ENCODE measurements around the gene RHOB.
"Not testable (repeated sequence)": the region's sequence is repeated elsewhere in the genome, so short reads cannot be mapped to it uniquely, and the experiment has no call there.

RHOB gene

DNA sequence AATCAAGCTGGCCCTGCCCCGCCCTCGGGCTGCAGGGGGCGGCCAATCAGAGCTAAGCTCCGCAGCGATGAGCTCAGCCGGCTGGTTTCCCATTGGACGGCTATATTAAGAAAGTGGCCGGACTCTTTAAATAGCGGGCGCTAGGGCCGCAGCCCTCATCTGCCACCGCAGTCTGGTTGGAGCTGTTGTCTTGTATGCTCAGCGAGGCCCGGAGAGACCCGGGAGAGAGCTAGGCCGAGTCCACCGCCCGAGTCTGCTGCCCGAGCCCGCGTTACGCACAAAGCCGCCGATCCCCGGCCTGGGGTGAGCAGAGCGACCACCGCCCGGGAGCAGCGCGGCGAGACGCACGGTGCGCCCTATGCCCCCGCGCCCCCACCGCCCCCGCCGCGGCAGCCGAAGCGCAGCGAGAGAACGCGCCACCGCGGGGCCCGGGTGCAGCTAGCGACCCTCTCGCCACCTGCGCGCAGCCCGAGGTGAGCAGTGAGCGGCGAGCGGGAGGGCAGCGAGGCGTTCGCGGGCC lies at the start of gene RHOB:
Gene RHOB (plus strand): TSS at position 158 of the 520 bp plus-strand sequence. CDS start 392 bp downstream, outside the sequence.
- DNase-seq (ENCODE audit: low read depth in 2 of 2), result peak; percentile 98

DNA sequence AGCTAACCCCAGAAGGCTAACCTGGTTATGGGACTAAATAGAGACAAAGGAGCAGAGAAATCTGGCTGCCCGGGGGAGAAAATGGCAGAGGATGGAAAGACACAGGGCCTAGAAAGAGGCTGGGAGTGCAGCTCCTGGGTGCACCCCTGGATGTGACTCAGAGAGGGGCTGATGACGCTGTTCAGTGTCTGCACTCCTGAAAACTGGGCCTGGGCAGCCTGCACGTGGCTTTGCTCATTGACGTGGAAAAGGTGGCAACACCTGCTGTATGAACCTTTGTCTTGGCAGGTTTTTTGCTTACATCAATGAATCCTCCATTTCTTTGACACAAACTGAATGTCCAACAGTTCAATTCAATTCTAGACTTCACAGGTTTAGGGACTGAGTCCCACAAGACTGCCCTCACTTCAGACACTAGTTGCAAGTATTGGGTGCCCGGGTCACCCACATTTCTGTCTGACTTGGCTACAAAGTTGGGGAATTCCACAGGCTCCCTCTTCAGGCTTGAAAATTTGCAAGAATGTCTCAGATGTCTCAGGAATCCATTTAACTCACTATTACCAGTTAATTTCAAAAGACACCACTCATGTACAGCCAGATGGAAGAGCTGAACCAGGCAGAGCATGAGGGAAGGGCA lies 48.9 kb upstream of the RHOB start:
- no peak for DNase-seq (ENCODE audit: low read depth in 2 of 2)

DNA sequence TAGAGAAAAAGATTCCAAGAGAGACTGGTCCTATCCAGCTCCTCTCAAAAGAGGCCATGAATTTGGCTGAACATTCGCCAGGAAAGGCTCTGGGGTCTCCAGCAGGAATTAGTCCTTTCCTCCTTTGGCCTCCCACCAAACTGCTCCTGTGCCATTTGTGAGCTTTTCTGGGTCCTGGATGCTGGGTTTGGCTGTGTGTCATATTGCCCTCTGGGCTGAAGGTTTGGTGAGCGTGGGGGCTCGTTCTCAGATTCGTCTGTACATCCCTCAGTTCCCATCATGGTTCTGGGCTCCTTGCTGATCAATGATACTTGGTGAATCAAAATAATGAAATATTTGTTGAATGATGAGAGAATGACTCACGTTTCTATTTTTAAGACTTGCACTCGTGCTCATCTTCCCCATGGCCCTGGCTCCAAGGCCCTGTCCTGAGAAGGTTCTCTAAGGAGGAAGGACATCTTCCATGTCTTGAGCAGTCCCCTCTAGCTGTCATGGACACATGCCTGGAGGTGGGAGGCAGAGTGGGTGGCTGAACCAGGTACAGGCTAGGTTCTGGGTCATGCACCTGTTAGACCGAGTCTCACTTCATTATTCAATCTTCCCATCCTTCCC lies 47.8 kb upstream of the RHOB start:
- DNase-seq (ENCODE audit: low read depth in 2 of 2), result no peak

DNA sequence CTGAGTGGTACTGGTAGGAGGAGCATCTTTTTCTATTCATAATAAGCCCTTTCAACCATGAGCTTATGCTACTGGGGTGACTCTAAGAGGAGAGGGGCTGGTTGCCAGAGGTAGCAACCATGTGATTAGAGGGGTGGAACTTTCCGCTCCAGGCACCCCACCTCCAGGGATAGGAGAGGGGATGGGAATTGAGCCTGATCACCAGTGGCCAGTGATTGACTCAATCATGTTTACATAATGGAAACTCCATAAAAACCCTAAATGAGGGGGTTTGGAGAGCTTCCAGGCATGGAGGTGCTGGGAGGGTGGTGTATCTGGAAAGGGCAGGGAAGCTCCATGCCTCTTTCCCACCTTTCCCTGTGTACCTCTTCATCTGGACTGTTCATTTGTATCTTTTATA lies 46.6 kb upstream of the RHOB start:
- DNase-seq (ENCODE audit: low read depth in 2 of 2), result no peak

DNA sequence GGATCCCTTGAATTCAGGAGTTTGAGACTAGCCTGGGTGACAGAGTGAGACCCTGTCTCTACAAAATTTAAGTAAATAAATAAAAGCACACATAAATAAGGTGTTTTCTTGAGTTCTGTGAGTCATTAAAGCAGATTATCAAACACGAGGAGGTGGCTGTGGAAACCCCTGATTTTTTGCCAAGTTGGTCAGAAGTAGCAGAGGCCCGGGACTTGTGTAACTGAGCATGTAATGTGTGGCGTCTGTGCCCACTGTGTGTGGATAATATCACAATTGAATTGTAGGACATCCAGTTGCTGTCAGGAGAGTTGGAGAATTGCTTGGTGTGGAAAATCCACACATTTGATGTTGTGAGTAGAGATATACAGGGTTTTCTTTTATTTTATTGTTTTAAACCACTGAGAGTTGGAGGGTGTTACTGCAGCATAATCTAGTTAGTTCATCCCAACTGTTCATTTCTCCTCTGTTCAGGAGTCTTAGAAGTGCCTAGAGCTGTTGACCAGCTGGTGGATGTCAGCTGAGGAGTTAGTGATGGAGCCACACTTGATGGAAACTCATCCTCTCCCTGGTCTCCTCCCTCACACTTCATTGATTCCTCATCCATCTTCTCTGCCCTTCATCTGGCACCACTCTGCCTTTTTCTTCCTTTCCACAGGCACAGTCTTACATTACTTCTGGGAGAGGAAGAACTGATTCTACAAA lies 45.9 kb upstream of the RHOB start:
- DNase-seq (ENCODE audit: low read depth in 2 of 2), result no peak

DNA sequence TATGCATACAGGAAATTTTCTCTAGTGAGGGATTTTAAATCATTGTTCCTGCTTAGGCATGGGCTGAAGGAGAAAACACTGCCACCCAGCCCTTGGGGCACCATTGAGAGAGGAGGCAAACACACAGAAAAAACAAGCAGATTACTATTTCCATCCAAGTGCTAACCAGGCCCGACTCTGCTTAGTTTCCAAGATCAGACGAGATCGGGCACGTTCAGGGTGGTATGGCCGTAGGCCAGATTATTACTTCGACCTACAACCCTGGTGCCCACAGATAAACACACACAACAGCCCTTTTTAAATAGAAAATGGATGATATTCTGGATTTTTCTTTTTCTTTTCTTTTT lies 45.4 kb upstream of the RHOB start:
- DNase-seq (ENCODE audit: low read depth in 2 of 2), result no peak

DNA sequence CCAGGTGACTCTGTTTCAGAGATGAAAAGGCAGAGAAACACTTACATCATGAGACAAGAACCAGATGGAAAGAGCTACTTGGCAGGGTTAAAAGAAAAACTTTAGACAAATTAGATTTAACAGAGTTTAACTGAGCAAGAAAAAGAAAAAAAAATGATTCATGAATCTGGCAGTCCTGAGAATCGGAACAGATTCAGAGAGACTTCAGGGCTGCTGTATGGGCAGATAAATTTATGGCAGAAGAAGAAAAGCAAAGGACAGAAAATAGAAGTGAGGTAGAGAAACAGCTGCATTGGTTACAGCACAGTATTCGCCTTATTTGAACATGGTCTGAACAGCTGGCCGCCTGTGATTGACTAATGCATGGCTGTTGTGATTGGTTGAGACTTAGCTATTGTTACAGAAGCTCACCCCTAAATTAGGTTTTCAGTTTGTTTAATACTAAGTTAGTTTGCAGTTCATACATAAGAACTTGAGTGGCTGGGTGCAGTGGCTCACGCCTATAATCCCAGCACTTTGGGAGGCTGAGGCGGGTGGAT lies 43.0 kb upstream of the RHOB start:
- no peak for DNase-seq (ENCODE audit: low read depth in 2 of 2)

DNA sequence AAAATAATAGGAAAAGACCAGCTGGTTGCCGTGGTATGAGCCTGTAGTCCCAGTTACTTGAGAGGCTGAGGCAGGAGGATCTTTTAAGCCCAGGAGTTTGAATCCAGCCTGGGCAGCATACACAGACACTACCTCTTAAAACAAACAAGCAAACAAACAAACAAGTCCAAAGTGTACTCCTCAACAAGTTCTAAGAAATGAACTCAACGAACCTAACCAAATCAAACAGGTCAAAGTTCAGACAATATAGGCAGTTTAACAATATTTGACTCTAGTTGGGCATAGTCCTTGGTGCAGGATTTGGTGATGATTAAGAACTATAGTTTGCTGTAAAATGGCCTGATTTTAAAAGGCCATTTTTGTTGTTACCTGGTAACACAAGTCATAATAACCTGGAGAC lies 41.9 kb upstream of the RHOB start:
- DNase-seq (ENCODE audit: low read depth in 2 of 2), result no peak

DNA sequence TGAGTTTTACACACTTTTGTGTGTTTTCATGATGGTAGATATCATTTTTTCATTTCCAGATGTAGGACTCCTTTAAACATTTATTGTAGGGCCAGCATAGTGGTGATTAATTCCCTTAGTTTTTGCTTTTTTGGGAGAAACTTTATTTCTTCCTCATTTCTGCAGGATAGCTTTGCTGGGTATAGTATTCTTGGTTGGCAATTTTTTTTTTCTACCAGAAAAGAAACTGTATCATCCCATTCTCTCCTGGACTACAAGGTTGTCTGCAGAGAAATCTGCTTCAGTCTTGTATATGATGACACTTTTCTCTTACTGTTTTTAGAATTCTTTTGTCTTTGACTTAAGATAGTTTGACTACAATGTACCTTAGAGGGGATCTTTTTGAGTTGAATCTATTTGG lies 37.8 kb upstream of the RHOB start:
- DNase-seq (ENCODE audit: low read depth in 2 of 2), result no peak

DNA sequence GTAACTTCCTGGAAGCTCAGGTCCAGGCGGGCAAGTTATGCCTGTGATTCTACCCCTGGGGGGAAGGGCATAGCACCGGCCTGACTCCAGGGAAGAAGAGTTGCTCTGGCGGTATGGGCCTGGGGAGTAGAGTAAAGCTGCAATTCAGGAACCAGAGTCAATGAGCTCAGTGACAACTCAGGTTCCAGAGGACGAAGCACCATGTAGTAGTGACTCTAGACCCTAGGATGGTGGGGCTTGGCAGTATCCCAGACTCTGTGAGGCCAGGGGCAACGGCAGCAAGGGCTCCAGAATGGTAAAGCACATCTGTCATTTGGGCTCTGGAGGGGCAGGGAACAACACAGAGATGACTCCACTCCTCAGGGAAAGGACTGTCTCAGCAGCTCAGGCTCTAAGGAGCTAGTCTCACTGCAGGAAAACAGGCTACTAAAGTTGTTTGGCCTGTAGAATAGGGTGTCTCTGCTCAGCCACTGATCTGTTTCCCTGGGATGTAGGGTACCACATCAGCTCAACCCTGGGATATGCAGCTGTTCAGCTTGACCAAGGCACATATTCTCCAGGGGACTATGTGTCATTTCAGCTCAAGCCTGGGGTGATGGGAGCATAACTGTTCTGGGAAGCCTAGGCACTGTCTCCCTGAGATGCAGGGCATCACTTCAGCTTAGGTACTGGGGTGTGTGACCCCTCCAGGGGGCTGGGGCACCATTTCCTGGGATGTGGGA lies 36.2 kb upstream of the RHOB start:
- no peak for DNase-seq (ENCODE audit: low read depth in 2 of 2)

DNA sequence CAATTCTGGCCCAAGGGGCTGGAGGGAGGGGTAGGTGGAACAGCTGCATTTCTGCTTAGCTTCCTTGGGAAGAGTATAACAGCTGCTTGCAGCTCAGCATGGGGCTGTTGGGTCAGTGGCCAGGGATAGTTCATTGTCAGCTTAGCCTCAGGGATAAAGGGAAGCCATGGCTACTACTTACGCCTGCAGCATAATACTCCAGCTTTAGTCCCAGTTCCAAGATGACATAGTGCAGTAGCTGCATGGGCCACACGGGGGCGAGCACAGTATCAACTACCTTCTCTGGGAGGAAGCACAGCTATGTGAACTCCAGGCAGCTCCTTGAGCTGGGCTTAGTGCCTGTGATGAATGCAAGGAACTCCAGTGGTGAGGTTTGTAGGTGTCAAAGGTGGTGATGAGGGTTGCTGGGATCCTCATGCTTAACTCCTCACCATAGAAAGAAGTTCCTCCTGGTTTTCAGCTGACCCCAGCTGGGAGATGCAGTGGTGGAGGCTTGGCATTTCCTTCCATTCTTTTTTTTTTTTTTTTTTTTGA lies 35.4 kb upstream of the RHOB start:
- peak; percentile 34 to 37 for DNase-seq (ENCODE audit: low read depth in 2 of 2)

DNA sequence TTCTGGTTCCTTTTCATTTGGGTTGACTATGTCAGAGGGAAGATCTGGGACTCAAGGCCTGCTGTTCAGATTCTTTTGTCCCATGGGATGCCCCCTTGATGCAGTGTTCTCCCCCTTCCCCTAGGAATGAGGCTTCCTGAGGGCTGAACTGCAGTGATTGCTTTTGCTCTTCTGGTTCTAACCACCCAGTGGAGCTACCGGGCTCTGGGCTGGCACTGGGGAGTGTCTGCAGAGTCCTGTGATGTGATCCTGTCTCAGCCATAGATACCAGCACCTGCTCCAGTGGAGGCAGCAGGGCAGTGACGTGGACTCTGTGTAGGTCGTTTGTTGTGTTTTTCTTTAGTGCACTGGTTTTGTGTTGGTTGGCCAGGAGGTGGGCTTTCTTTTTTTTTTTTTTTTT lies 32.1 kb upstream of the RHOB start:
- DNase-seq (ENCODE audit: low read depth in 2 of 2), result no peak

DNA sequence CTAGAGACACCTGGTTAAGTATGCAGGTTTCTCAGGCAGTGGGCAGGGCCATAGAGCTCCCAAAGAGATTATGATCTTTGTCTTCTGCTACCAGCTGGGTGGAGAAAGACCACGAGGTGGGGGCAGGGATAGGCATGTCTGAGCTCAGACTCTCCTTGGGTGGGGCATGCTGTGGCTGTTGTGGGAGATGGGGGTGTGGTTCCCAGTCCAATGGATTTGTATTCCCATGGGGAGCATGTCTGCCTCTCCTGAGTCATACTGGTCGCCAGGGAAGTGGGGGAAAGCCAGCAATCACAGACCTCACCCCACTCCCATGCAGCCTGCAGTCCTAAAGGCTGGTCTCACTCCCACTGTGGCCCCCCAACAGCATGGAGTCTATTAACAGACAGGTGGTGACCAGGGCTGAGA lies 31.4 kb upstream of the RHOB start:
- no peak for DNase-seq (ENCODE audit: low read depth in 2 of 2)

DNA sequence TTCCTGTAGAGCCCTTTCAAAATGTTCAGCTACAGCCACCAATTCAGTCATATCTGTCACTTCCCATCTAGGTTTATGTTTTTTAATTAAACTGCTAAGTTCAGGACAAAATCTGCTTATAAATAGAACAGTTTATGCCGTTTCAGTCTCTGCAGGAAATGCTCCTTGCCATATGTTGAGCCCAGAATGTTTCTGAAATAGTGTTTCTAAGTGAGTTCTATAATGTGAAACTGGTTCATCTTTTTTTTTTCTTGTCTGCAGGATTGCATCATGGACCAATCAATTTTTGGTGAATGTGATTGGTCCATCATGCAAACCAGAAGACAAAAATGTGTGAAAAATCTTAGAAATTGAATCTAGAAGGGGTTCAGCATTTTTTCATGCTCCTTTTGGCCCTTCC lies 30.2 kb upstream of the RHOB start:
- no peak for DNase-seq (ENCODE audit: low read depth in 2 of 2)

DNA sequence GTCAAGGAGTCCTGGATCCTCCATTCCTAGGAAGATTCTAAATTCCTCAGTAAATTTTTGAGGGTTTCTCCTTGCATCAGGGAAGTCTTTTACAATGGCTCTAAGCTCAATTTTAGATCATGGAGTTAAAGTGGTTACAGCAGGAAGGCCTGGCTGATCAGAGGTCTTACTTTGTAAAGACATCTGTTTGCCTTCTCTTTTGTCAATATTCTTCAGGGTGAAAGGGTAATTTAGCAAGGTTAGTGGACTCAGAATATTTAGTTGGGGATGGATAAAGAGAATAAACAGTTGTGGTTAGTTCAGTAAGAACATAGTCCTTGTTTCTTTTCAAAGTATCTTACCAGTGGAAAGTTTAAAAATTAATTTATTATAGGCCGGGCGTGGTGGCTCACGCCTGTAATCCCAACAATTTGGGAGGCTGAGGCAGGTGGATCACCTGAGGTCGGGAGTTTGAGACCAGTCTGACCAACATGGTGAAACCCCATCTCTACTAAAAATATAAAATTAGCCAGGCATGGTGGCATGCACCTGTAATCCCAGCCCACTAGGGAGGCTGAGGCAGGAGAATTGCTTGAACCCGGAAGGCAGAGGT lies 29.5 kb upstream of the RHOB start:
- not testable (repeated sequence) for DNase-seq (ENCODE audit: low read depth in 2 of 2)

DNA sequence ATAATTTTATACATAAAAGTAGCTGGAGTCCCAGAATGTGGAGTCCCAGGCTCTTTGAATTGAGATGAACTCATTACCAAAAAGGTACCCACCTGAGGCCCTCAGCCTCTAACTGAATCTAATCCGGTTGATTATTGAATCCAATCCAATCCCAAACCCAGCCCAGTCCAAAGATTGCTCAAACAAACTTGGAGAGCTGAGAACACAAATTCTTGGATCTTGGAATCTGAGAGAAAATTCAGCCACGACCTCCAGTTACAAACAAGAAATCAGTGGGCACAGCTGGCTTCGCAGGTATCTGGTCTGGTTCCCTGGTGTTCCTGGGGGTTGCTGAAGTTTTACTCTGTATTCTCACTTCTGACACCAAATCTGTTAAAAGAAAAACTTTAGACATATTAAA lies 28.4 kb upstream of the RHOB start:
- no peak for DNase-seq (ENCODE audit: low read depth in 2 of 2)

DNA sequence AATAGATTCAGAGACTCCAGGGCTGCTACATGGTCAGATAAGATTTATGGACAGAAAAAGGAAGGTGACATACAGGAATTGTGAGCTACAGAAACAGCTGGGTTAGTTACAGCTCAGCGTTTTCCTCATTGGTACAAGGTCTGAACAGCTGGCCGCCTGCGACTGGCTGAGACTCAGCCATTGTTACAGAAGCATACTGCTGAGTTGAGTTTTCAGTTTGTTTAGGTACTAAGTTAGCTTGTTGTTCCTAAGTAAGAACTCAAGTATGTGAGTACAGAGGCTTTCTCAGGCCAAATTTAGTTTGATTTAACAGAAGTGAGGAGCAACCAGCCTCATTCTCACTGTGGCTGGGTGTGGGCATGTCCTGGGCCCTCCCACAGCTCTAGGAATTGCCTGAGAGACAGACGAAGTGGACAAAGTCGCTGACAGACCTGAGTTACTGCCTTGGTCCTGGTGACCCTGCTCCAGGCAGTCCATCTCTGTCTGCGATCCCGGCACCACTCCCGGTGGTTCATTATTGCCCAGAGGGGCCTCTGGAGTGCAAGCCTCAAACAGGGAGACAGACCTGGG lies 27.8 kb upstream of the RHOB start:
- DNase-seq (ENCODE audit: low read depth in 2 of 2), result no peak

DNA sequence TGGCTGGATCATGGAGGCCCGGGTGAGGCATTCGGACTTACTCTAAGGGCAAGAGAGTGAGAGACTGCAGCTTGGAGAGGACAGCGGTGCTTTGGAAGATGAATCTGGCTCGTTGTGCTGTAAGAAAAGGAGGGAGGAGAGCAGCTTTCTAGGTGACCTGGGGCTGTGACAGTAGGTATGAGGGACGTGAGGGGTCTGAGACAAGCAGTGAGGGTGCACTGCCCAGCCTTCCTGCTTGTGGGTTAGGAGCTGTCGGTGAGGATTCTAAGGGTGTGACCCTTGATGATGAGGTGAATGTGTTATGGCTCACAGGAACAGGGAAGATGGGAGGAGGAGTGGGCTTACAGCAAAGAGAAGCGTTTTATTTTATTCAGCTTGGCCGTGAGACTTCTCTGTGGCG lies 27.1 kb upstream of the RHOB start:
- no peak for DNase-seq (ENCODE audit: low read depth in 2 of 2)

DNA sequence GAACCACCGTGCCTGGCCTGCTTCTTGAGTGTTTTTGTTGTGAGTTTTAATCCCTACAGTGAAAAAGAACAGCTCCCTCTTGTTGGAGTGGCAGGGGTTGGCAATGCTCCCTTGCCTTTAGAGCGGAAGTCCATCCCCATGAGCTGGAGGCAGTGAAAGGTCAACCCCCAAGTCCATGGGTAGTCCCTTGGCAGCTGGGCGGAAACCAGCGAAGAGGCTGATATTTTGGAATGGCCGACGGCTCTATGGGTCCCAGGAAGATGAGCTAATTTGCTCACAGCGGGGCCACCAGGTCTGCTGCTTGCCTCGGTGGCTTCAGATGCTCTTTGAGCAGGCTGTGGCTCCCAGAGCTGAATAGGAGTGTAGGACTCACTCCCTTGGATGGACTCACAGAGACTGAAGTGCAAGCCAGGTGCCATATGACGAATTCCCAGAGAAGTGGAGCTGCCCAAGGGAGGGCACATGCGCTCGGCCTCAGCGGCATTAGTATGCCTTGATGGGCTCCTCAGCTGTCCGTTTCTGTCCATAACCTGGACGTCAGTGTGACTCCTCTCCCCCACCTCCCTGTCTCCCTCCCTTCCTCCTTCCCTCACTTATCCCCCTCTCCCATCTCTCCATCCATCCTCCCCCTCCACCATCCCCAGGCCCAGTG lies 25.4 kb upstream of the RHOB start:
- DNase-seq (ENCODE audit: low read depth in 2 of 2), result no peak

DNA sequence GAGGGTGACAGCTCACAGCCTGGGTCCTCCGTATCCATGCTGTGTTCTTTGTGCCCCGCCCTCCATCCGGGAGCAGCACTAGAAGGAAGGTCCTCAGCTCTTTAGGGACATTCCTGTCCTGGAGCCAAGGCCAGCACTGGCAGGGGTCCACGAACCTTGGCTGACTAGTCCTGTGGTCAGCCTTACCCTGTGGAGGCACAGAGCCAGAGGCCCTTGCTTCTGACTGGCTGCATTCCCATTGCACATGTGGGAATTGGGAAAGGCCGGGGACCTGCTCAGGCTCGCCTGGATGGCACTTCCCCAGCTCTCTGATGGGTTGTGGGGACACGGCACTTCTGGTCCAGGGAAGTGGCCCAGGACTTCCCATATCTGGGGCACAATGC lies 24.9 kb upstream of the RHOB start:
- DNase-seq (ENCODE audit: low read depth in 2 of 2), result peak in 1 of 2 experiments; percentile 46
